ENCODE data around the gene UGT1A3.

DNA sequence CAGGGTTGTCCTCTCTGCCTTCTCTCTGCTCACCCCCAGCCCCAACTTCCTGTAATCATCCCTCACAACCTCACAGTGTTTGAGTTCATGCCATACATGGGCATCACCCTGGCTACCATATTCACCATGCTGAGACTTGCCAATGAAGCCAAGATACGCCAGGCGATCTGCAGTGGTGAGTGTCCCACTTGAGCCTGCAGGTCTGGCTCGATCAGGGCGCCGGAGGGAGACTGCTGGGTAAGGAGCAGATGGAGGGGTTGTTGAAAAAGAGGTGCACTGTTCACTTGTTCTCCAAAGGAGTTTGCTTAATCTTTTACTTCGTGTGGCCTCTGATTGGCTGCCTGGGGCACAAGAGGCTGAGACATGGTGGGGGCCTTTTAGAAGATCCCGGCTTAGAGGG is 63.9 kb downstream of the UGT1A3 start:
- TF ChIP-seq, protein P1, sequence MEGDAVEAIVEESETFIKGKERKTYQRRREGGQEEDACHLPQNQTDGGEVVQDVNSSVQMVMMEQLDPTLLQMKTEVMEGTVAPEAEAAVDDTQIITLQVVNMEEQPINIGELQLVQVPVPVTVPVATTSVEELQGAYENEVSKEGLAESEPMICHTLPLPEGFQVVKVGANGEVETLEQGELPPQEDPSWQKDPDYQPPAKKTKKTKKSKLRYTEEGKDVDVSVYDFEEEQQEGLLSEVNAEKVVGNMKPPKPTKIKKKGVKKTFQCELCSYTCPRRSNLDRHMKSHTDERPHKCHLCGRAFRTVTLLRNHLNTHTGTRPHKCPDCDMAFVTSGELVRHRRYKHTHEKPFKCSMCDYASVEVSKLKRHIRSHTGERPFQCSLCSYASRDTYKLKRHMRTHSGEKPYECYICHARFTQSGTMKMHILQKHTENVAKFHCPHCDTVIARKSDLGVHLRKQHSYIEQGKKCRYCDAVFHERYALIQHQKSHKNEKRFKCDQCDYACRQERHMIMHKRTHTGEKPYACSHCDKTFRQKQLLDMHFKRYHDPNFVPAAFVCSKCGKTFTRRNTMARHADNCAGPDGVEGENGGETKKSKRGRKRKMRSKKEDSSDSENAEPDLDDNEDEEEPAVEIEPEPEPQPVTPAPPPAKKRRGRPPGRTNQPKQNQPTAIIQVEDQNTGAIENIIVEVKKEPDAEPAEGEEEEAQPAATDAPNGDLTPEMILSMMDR (IDR thresholded peaks at IDR 0.05; ENCODE audit: insufficient read depth, low read length), result no peak
- TF ChIP-seq POLR2AphosphoS5 (IDR thresholded peaks at IDR 0.05; ENCODE audit: low read depth) (no peak), GABPA (IDR thresholded peaks at IDR 0.05; ENCODE audit: low read depth) (no peak), SPI1 (IDR thresholded peaks at IDR 0.05; ENCODE audit: borderline replicate concordance, low read depth) (no peak)
- TF ChIP-seq, protein P2, sequence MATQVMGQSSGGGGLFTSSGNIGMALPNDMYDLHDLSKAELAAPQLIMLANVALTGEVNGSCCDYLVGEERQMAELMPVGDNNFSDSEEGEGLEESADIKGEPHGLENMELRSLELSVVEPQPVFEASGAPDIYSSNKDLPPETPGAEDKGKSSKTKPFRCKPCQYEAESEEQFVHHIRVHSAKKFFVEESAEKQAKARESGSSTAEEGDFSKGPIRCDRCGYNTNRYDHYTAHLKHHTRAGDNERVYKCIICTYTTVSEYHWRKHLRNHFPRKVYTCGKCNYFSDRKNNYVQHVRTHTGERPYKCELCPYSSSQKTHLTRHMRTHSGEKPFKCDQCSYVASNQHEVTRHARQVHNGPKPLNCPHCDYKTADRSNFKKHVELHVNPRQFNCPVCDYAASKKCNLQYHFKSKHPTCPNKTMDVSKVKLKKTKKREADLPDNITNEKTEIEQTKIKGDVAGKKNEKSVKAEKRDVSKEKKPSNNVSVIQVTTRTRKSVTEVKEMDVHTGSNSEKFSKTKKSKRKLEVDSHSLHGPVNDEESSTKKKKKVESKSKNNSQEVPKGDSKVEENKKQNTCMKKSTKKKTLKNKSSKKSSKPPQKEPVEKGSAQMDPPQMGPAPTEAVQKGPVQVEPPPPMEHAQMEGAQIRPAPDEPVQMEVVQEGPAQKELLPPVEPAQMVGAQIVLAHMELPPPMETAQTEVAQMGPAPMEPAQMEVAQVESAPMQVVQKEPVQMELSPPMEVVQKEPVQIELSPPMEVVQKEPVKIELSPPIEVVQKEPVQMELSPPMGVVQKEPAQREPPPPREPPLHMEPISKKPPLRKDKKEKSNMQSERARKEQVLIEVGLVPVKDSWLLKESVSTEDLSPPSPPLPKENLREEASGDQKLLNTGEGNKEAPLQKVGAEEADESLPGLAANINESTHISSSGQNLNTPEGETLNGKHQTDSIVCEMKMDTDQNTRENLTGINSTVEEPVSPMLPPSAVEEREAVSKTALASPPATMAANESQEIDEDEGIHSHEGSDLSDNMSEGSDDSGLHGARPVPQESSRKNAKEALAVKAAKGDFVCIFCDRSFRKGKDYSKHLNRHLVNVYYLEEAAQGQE (IDR thresholded peaks at IDR 0.05; ENCODE audit: insufficient replicate concordance, low read depth), result no peak
